Suprapubic skin (tissue), 4 donors: ENCODE data around the gene PGGT1B. TPM values are rescaled to one million over a fixed set of nuclear protein-coding genes. Genes with fewer than 3 reads are reported as not detected.

ENCODE experiments used
- DNase-seq, 2 donors: peaks; one replicate each; pipeline ENCODE4 v3.0.0-alpha.2; 2019; ENCODE audit warnings: low spot score in 2 of 2
- H3K27ac ChIP-seq: fragments of 200-600 bp; sonication (generic); one replicate; pipeline ENCODE4 v1.5.1; 2019
- H3K27me3 ChIP-seq: fragments of 200-600 bp; sonication (generic); one replicate; pipeline ENCODE4 v1.5.1; 2019
- H3K36me3 ChIP-seq: fragments of 200-600 bp; sonication (generic); one replicate; pipeline ENCODE4 v1.5.1; 2019
- H3K4me1 ChIP-seq: fragments of 200-600 bp; sonication (generic); one replicate; pipeline ENCODE4 v1.5.1; 2019
- H3K4me3 ChIP-seq: fragments of 200-600 bp; sonication (generic); one replicate; pipeline ENCODE4 v1.5.1; 2019; ENCODE audit warnings: mild to moderate bottlenecking
- H3K9me3 ChIP-seq: fragments of 200-600 bp; sonication (generic); one replicate; pipeline ENCODE4 v1.5.1; 2019
- CTCF ChIP-seq, 2 donors: fragments of 200-600 bp in 1 of 2; fragments of 450-650 bp in 1 of 2; sonication (generic) in 1 of 2; IDR thresholded peaks; one replicate each; pipeline ENCODE4 v1.5.1; 2016 to 2019; ENCODE audit warnings: antibody characterized with exemption in 2 of 2, mild to moderate bottlenecking in 1 of 2, moderate library complexity in 1 of 2
- EP300 ChIP-seq: sonication (generic); formaldehyde crosslinking; IDR thresholded peaks from one replicate; pipeline ENCODE4 v1.6.1; 2017; ENCODE audit warnings: antibody characterized with exemption
- POLR2A ChIP-seq, 2 donors: fragments of 450-650 bp; IDR thresholded peaks; one replicate each; pipeline ENCODE4 v1.6.1; 2017; ENCODE audit warnings: antibody characterized with exemption in 2 of 2, mild to moderate bottlenecking in 2 of 2, moderate library complexity in 2 of 2
- POLR2AphosphoS5 ChIP-seq, 3 donors: sonication (generic); formaldehyde crosslinking; IDR thresholded peaks; one replicate each; pipeline ENCODE4 v1.6.1; 2017; ENCODE audit warnings: antibody characterized with exemption in 3 of 3
- WGBS: methylation state at CpG from one replicate; pipeline ENCODE4 v1.1.5; 2018; 5-methylcytosine and 5-hydroxymethylcytosine counted together
- total RNA-seq, 4 donors: library from RNA; depleted of rRNA; stranded (reverse); fragments of >200 nt; gene quantifications; one replicate each; pipeline ENCODE4 v1.1.0, GENCODE V29; 2016

PGGT1B gene
- total RNA-seq, 4 donors from 2014 or later = 6.5 to 14.1 (median 9.9) TPM

GRCh38 chr5:115227281-115227680 is 35.4 kb downstream of the PGGT1B start:
- no peak for TF ChIP-seq POLR2AphosphoS5 (IDR thresholded peaks at IDR 0.05)
- TF ChIP-seq CTCF (IDR thresholded peaks at IDR 0.05) = no peak
- TF ChIP-seq EP300 = no peak
- no peak for TF ChIP-seq POLR2A (IDR thresholded peaks at IDR 0.05)
- Histone ChIP-seq H3K4me3 (no peak overlapping the region), H3K36me3 (peaks cover 66% of the 10 kb centered on the region), H3K9me3 (no peaks in the 10 kb centered on the region), H3K27ac (no peak overlapping the region), H3K27me3 (no peaks in the 10 kb centered on the region), H3K4me1 (no peaks in the 10 kb centered on the region)
- WGBS = 89% methylated on average over 1 of the region's 1 CpG
- DNase-seq = no peak

GRCh38 chr5:115214541-115214940 is 48.1 kb downstream of the PGGT1B start:
- no peaks in the 10 kb centered on the region for H3K27me3 ChIP-seq
- H3K36me3 ChIP-seq = peaks cover 19% of the 10 kb centered on the region
- WGBS = 84% methylated on average over 1 of the region's 1 CpG
- H3K4me3 ChIP-seq = no peak overlapping the region
- no peak overlapping the region for H3K27ac ChIP-seq
- no peak for DNase-seq
- TF ChIP-seq EP300 = no peak
- no peak for TF ChIP-seq CTCF (IDR thresholded peaks at IDR 0.05)
- TF ChIP-seq POLR2AphosphoS5 (IDR thresholded peaks at IDR 0.05) = no peak
- no peak for TF ChIP-seq POLR2A (IDR thresholded peaks at IDR 0.05)
- no peaks in the 10 kb centered on the region for H3K4me1 ChIP-seq
- H3K9me3 ChIP-seq = no peaks in the 10 kb centered on the region

GRCh38 chr5:115209279-115209678 is 53.4 kb downstream of the PGGT1B start:
- H3K4me1 ChIP-seq = no peaks in the 10 kb centered on the region
- H3K4me3 ChIP-seq = no peak overlapping the region
- H3K9me3 ChIP-seq = no peaks in the 10 kb centered on the region
- no peaks in the 10 kb centered on the region for H3K27me3 ChIP-seq
- no peak for DNase-seq
- H3K27ac ChIP-seq = no peak overlapping the region
- H3K36me3 ChIP-seq = peaks cover 11% of the 10 kb centered on the region
- no peak for TF ChIP-seq CTCF (IDR thresholded peaks at IDR 0.05)
- no peak for TF ChIP-seq POLR2A (IDR thresholded peaks at IDR 0.05)
- no peak for TF ChIP-seq EP300
- WGBS = 85% methylated on average over 3 of the region's 3 CpGs

GRCh38 chr5:115202952-115203351 is 59.7 kb downstream of the PGGT1B start:
- Histone ChIP-seq H3K27ac (no peak overlapping the region), H3K4me3 (no peak overlapping the region), H3K27me3 (no peaks in the 10 kb centered on the region), H3K36me3 (no peaks in the 10 kb centered on the region), H3K9me3 (no peaks in the 10 kb centered on the region), H3K4me1 (no peaks in the 10 kb centered on the region)
- TF ChIP-seq POLR2AphosphoS5 (IDR thresholded peaks at IDR 0.05) = no peak
- TF ChIP-seq CTCF (IDR thresholded peaks at IDR 0.05) = no peak
- TF ChIP-seq EP300 = no peak
- TF ChIP-seq POLR2A (IDR thresholded peaks at IDR 0.05) = no peak
- no peak for DNase-seq
- 82% methylated on average over 1 of the region's 1 CpG for WGBS

GRCh38 chr5:115196161-115196560 is 66.5 kb downstream of the PGGT1B start:
- Histone ChIP-seq H3K36me3 (no peaks in the 10 kb centered on the region), H3K27ac (no peak overlapping the region), H3K27me3 (no peaks in the 10 kb centered on the region), H3K4me3 (no peak overlapping the region), H3K4me1 (no peaks in the 10 kb centered on the region), H3K9me3 (no peaks in the 10 kb centered on the region)
- TF ChIP-seq EP300 = no peak
- no peak for DNase-seq
- WGBS = 82% methylated on average over 3 of the region's 3 CpGs

GRCh38 chr5:115194676-115195075 is 68.0 kb downstream of the PGGT1B start:
- no peak for TF ChIP-seq POLR2A (IDR thresholded peaks at IDR 0.05)
- TF ChIP-seq CTCF (IDR thresholded peaks at IDR 0.05) = no peak
- TF ChIP-seq POLR2AphosphoS5 (IDR thresholded peaks at IDR 0.05) = no peak
- no peak for TF ChIP-seq EP300
- H3K4me1 ChIP-seq = no peaks in the 10 kb centered on the region
- H3K27ac ChIP-seq = no peak overlapping the region
- H3K36me3 ChIP-seq = no peaks in the 10 kb centered on the region
- WGBS = 46% methylated on average over 2 of the region's 2 CpGs
- H3K27me3 ChIP-seq = peaks cover 7% of the 10 kb centered on the region
- DNase-seq = no peak
- H3K9me3 ChIP-seq = no peaks in the 10 kb centered on the region
- no peak overlapping the region for H3K4me3 ChIP-seq
